GM19193 (cell line): ENCODE data around the gene SMG6.

ENCODE experiments used
- POLR2A ChIP-seq: IDR thresholded peaks from 4 replicates; pipeline ENCODE4 v1.6.1; 2011; ENCODE audit not compliant: insufficient read depth, insufficient read length; ENCODE audit errors: extremely low read depth

Gene SMG6

DNA sequence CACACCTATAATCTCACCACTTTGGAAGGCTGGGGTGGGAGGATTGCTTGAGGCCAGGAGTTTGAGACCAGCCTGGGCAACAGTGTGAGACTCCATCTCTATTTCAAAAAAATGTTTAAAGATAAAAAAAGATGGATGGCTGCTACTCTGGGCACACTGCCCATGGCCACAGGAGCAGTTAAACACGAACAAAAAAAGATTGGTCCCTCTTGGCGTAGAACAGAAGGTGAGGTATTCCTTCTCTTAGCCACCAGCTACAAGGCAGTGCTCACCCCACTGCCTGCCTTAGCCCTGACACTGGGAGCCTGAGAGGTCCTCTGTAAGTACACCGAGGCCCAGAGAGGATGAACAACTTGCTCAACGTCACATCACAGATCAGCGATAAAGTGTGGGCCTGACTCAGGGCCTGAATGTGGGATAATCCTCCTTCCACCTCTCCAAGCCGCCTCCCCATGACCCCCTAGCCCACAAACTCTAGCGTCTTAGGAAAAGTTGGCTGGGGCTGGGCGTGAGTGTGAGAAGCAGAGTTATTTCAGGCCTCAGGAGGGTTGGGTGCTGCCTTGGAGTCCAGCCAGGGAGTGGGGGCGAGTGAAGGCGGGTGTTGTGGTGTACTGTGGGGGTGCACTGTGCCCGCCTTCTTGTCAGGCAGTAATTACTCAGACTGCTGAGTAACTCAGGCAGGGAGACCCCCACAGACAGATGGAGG, 275.9 kb downstream of the SMG6 start:
- no peak for TF ChIP-seq POLR2A

DNA sequence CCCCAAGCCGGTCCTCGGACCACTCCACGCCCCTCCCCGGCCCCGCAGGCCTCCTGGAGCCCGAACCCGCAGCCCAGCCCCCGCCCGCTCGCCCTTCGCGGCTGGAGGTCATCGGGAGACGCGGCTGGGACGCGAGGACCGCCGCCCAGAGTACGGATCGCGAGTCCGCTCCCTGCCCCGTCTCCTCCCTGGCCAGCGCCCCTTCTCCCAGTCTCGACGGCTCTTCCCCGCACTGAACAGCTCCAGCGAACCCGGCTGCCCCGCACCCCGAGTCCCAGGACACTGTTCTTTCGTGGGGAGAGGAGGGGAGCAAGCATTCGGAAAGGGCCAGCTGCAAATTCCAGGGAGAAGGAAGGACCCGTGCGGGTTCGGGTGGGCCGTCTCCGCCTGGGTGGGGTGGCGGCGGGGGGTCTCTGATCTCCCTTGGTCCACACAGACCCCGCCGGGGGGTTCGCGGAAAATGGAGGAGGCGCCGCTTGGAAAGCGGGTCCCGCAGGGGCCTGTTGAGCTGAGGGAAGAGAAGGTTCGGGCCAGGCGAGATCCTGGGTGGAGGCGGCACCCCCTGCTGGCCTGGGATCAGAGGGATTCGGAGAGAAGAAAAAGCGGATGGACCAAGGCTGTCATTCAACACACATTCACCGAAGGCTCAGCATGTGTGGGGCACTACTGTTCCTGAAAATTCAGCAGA, 277.8 kb downstream of the SMG6 start:
- no peak for TF ChIP-seq POLR2A

DNA sequence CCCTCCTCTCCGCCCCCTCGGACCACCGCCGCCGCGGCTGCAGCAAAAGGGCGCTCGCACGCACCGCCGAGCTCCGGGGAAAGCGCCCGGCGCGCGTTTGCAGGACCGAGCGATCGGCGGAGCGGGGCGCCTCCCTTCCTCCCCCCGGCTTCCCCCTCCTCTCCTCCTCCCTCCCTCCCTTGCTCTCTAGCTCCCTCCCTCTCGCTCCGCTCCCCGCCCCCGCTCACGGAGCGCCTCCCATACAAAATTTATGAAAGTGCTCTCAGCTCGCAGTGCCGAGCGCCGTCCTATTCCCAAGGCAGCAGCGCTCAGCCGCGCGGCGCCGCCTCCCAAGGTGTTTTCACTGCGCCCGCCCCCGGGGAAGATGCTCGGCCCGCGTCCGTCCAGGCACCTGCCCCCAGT, 278.4 kb downstream of the SMG6 start, which contains the start of gene RTN4RL1:
RTN4RL1 (minus strand) TSS at position 115 of the 402 bp plus-strand sequence. CDS start 469 bp downstream, outside the sequence.
- TF ChIP-seq POLR2A: no peak

DNA sequence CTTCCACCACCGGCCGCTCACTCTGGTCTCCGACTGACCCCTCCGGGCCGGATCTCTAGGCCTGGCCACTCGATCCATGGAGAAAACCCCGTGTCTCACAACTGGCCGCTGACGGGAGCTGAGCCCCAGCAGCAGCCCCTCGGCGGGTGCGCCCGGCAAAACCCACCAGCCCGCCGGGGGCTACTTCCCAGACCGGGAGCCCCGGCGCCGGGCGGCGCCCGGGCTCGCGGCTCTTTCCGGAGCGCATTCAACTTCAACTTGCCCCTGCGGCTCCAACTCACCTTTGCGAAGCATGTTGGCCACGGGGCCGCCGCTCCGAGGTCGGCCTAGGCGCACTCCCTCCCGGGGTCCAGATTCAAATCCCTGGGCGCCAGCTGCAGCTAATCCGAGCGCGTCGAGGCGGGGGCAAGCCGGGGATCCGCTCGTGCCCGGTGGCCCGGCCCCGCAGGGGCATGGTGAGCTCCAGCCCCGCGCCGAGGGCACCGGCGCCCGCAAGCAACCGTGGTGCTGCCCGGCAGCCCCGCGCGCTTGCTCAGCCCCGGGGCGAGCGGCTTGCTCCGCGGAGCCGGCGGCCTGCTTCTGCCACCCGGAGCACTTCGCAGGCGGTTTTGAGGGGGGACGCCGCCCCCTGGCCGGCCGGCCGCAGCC, 278.9 kb downstream of the SMG6 start:
- no peak for TF ChIP-seq POLR2A

DNA sequence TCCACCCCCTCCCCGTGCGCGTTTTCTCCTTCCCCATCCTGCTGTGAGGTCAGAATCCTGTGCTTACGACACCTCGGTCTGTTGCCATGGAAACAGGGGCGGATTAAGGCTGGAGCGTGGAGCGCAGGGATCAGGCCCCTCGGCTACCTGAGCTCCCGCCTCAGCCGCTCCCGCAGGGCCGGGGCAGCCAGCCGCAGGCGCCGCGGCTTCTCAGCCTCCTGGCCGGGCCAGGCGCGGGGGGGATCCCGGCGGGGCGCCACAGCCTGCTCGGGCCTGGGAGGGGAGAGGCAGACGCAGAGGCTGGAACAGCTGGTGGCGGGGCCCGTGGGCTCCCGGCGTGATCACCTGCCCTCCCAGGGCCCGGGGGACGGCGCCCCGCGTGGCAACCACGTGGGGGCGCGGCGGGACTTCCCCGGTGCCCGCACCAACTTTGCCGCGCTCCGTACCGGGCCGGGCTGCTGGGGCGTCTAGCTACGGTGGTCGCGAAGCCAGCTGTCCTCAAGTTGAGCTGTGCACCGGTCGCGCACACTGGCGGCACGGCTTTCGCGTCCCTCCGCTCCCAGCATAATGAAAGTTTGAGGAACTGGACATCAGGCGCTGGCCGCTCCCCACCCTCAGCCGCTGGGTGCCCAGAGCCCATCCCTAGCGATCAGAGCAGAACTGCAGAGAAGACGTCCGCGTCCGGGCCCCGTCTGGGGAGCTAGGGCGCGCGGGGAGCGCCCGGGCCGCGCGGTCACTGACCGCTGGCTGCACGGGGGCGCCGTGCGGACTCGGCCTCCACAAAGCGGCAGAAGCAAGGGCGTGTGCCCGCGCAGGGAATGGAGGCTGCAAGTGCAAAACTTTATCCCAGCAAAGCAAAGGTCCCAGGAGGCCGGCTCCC, 279.7 kb downstream of the SMG6 start:
- TF ChIP-seq POLR2A: no peak

DNA sequence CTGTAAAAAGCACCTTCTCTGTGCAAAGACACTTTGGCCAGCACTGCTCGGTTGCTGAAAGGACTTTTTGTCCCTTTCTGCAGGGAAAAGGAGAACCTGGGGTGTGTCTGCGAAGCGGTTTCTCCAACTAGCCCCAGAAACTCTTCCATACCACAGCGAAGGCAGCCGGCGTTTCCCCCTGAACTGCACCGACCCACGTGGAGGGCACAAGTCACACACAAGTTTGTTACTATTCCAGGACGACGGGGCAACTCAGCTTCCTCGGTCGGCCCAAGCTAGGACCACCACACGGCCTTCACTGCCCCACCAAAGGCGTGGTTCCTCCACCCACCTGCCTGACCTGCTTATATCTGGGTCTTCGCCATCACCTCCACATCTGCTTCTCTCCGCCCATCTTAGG, 280.3 kb downstream of the SMG6 start:
- TF ChIP-seq POLR2A: no peak

DNA sequence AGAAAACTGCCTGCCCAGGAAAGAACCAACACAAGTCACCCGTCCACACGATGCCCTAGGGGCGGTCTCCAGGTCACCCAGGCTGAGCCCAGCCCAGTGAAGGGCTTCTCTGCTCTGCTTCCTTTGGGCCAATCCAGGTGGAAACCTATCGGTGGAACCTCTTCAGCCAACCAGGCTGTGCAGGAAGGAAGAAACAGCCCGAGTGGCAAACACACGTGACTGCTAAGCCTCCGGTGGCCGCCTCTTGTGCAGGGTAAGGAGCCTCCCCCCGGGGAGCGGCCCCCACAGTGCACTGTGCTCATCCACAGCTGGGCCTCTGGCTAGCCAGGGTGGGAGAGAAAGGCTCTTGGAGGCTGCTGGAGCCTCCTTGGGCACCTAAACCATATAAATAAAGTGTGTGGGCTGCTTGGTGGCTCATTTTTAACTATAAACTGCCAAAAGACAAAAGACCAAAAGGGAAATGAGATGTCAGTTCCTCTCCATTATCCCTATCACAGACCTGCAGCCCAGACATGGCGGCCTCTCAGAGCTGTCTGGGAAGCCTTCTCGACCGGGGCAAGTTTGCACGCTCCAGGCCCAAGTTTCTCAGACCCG, 280.8 kb downstream of the SMG6 start:
- TF ChIP-seq POLR2A: no peak

DNA sequence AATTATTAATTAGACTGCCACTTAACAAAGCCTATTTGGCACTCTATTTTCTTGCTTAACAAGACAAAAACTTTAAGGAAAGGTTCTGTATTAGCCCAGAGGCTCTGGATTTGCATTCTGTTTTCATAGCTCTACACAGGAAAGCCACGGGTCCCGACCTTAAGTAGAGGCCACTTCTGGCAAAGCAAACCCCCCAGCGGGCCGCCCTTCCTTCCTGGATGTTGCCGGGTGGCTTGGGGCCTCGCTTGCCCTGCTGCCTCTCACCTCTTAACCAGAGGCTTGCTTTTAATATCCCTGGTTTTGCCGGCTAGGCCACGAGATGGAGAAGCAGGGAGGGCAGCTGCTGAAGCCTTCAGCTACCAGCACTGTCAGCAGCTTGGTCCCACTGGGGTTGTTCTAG, 282.9 kb downstream of the SMG6 start:
- no peak for TF ChIP-seq POLR2A

DNA sequence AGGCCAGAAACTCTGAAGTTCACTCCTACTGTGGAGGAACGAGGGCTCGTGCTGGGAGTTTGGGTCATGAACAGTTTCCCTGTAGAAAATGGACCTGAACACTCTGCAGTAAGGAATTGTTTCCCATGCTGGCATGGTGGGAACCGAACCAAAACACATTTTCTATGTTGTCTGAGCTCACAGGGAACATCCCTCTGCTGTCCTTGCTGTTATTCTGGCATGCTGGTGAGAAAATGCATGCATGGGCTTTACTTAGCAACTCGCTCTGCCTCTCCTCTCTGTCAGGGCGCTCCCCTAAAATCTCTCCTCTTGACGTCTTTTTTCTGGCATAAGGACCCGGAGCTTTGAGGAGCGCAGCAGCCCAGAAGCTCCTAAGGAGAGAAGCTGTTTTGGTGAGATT, 283.9 kb downstream of the SMG6 start:
- TF ChIP-seq POLR2A: no peak

DNA sequence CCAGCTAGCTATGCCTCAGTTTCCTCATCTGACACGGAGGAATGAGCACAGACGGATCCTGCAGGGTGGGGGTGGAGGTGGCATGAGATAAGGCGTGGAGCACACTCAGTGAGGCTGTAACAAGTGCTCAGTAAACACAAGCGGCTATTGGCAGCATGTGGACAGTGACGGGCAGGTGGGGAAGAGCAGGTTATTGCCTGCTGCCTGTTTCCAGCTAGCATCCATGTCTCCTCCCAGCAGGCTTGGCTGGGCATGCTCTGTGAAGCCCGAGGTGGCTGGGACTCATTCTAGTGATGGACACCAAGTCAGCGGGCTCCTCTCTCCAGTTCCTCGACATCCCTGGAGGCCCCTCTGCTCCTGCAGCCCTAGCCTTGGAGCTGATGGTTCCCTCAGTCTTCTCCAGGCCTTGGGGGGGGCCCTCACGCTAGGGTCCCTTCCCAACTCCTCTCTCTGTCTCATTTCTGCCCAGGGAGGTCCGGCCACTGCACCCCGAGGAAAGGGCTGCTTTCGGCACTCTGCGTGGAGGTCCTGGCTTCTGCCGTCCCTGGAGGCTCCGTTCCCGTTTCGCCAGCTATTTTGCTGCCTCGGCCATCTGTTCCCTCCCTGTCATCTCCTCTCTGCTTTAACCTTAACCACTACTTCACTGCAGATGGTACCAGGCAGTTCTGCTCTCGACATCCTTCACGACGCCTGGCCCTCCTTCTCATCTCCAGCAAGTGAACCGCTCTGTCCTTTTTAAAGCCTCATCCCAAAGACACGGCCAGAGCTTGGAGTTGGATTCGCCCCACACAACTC, 284.7 kb downstream of the SMG6 start:
- no peak for TF ChIP-seq POLR2A

DNA sequence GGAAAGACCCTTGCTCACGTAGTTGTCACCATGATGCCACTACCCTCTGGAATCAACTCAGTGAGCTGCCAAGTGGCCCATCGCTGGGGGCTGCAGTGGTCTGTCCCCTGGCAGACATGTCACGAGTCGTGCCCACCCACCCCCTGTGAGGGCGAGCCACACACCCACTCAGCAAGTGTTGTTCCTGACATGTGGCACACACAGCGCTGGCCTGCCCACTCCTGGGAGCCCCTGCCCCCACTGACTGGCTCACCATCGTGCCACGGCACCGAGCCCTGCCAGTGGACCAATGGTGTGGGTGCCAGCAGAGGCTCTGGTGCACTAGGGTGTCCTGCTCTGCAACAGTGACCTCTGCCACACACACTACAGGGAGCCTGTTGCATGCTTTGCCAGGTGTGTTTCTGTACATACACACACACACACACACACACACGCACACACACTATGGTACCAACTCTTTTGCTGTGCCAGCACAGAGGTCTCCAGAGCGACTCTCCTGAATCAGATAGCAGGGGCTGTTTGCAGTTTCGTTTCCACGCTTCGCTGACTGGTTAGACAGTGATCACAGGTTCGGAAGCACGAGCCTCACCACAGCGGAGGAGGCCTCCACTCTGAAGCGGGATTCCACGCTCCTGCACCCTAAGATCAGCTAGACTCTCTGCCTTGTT, 286.2 kb downstream of the SMG6 start:
- TF ChIP-seq POLR2A: no peak

DNA sequence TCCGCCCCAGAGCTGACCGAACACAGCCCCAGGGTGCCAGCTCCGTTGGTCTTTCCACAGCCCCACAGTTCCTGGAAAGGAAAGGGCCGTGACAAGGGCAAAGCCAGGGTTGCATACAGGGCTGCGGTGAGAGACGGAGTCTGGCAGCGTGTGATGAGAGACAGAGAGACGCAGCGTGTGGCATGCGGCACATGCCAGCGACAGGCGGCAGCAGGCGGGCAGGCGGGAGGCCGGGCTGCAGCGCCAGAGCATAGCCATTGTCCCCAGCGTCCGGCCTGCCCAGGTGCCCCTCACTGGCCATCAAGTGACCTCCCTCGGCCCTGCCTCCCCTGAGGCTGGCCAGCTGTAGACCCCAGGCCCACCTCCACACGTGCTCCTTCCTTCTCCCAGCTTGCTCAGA, 287.1 kb downstream of the SMG6 start:
- TF ChIP-seq POLR2A: no peak

DNA sequence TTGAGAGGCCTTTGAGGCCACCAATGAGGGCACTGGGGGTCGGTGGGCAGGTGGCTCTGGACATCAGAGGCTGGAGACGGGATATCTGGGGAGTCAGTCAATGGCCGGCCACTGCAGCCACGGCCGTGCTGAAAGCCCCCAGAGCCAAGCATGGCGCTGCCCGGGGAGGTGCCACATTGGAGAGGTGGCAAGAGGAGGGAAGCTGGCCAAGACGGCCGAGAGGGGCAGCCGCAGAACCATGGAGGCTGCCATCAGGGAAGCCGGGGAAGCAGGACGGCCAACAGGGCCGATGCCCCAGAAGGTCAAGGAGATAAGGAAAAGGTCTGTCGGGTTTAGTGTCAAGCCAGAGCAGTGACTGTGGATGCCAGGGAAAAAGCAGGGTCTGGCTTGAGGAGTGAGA, 288.3 kb downstream of the SMG6 start:
- TF ChIP-seq POLR2A: no peak
